ENCODE data around the gene EBLN1. TPM values are rescaled to one million over a fixed set of nuclear protein-coding genes. Genes with fewer than 3 reads are reported as not detected.

The EBLN1 gene
- total RNA-seq, 1 experiment from 2014 or later, result not detected

DNA sequence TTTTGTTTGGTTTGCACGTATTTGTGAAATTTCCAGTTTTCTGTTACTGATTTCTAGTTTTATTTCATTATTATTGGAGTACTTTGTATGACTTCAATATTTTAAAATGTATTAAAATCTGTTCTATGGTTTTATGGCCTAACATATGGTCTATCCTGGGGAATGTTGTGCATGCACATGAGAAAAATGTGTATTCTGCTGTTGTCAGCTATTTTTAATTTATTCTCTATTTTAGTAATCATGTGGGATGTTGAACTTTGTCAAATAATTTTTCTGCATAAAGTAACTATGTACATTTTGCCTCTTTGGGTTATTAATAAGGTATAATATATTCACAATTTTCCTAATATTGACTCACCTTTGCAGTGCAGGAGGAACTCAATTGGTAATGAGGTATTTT, 46.7 kb downstream of the EBLN1 start:
- H3K27ac Mint-ChIP-seq, result no peak overlapping the region
- DNase-seq (ENCODE audit: low spot score) (no peak), ATAC-seq (no peak)
- TF ChIP-seq FOXP1 (CRISPR knock-in tag; IDR thresholded peaks at IDR 0.05; ENCODE audit: borderline replicate concordance) (no peak), TEAD1 (CRISPR knock-in tag; IDR thresholded peaks at IDR 0.05) (no peak), SOX15 (CRISPR knock-in tag; IDR thresholded peaks at IDR 0.05) (no peak), RELA (CRISPR knock-in tag; IDR thresholded peaks at IDR 0.05; ENCODE audit: borderline replicate concordance) (no peak), GRHL2 (CRISPR knock-in tag; IDR thresholded peaks at IDR 0.05; ENCODE audit: insufficient replicate concordance, severe bottlenecking) (no peak), AFF4 (CRISPR knock-in tag; IDR thresholded peaks at IDR 0.05; ENCODE audit: borderline replicate concordance) (no peak), NFYB (CRISPR knock-in tag; conservative IDR thresholded peaks at IDR 0.05; ENCODE audit: low read depth) (no peak), ZNF512 (CRISPR knock-in tag; IDR thresholded peaks at IDR 0.05; ENCODE audit: borderline replicate concordance) (no peak), MXD4 (CRISPR knock-in tag; IDR thresholded peaks at IDR 0.05; ENCODE audit: borderline replicate concordance) (no peak), GABPB1 (CRISPR knock-in tag; IDR thresholded peaks at IDR 0.05) (no peak)
- TF ChIP-seq, protein P1, sequence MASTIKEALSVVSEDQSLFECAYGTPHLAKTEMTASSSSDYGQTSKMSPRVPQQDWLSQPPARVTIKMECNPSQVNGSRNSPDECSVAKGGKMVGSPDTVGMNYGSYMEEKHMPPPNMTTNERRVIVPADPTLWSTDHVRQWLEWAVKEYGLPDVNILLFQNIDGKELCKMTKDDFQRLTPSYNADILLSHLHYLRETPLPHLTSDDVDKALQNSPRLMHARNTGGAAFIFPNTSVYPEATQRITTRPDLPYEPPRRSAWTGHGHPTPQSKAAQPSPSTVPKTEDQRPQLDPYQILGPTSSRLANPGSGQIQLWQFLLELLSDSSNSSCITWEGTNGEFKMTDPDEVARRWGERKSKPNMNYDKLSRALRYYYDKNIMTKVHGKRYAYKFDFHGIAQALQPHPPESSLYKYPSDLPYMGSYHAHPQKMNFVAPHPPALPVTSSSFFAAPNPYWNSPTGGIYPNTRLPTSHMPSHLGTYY (CRISPR knock-in tag; IDR thresholded peaks at IDR 0.05), result no peak
- TF ChIP-seq, protein P2, sequence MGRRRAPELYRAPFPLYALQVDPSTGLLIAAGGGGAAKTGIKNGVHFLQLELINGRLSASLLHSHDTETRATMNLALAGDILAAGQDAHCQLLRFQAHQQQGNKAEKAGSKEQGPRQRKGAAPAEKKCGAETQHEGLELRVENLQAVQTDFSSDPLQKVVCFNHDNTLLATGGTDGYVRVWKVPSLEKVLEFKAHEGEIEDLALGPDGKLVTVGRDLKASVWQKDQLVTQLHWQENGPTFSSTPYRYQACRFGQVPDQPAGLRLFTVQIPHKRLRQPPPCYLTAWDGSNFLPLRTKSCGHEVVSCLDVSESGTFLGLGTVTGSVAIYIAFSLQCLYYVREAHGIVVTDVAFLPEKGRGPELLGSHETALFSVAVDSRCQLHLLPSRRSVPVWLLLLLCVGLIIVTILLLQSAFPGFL (CRISPR knock-in tag; IDR thresholded peaks at IDR 0.05; ENCODE audit: borderline replicate concordance), result no peak
- TF ChIP-seq, protein P3, sequence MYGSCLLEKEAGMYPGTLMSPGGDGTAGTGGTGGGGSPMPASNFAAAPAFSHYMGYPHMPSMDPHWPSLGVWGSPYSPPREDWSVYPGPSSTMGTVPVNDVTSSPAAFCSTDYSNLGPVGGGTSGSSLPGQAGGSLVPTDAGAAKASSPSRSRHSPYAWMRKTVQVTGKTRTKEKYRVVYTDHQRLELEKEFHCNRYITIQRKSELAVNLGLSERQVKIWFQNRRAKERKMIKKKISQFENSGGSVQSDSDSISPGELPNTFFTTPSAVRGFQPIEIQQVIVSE (CRISPR knock-in tag; IDR thresholded peaks at IDR 0.05; ENCODE audit: borderline replicate concordance), result no peak
- POLR2A ChIA-PET, result no interaction called here
- H3K4me1 Mint-ChIP-seq, result 0 out of 2 replicates have a peak, but pooled peaks cover 5% of the 10 kb centered on the region
- CTCF ChIA-PET, result interaction anchor here (0.6 kb wide), 1 partner anchor 813 kb away, joined by 4 read pairs; no protein-coding TSS in a partner anchor
- peaks cover 24% of the 10 kb centered on the region for H3K9me3 Mint-ChIP-seq
- no peaks in the 10 kb centered on the region; the same call in 1 of the 2 replicates for H3K27me3 Mint-ChIP-seq (ENCODE audit: low read depth)
- no peak overlapping the region for H3K4me3 Mint-ChIP-seq
- H3K36me3 Mint-ChIP-seq, result peaks cover 9% of the 10 kb centered on the region

GRCh38 chr10:22170582-22170981, 47.2 kb downstream of the EBLN1 start:
- H3K36me3 Mint-ChIP-seq, result peaks cover 9% of the 10 kb centered on the region
- H3K27me3 Mint-ChIP-seq (ENCODE audit: low read depth), result no peaks in the 10 kb centered on the region; the same call in 1 of the 2 replicates
- 0 out of 2 replicates have a peak, but pooled peaks cover 5% of the 10 kb centered on the region for H3K4me1 Mint-ChIP-seq
- ATAC-seq (no peak), DNase-seq (ENCODE audit: low spot score) (no peak)
- H3K27ac Mint-ChIP-seq, result no peak overlapping the region
- no peak overlapping the region for H3K4me3 Mint-ChIP-seq
- H3K9me3 Mint-ChIP-seq, result peaks cover 24% of the 10 kb centered on the region
- ChIA-PET POLR2A (no interaction called here), CTCF (no interaction called here)
- TF ChIP-seq OVOL2 (CRISPR knock-in tag; IDR thresholded peaks at IDR 0.05; ENCODE audit: borderline replicate concordance) (no peak), SMAD4 (CRISPR knock-in tag; IDR thresholded peaks at IDR 0.05) (no peak), PRDM15 (CRISPR knock-in tag; IDR thresholded peaks at IDR 0.05) (no peak), PRRX2 (CRISPR knock-in tag; IDR thresholded peaks at IDR 0.05) (no peak), SOX15 (CRISPR knock-in tag; IDR thresholded peaks at IDR 0.05) (no peak)
- TF ChIP-seq, protein P1 (CRISPR knock-in tag; IDR thresholded peaks at IDR 0.05), result no peak
- TF ChIP-seq, protein P2 (CRISPR knock-in tag; IDR thresholded peaks at IDR 0.05; ENCODE audit: borderline replicate concordance), result no peak
- TF ChIP-seq, protein P4, sequence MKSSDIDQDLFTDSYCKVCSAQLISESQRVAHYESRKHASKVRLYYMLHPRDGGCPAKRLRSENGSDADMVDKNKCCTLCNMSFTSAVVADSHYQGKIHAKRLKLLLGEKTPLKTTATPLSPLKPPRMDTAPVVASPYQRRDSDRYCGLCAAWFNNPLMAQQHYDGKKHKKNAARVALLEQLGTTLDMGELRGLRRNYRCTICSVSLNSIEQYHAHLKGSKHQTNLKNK (CRISPR knock-in tag; IDR thresholded peaks at IDR 0.05), result no peak
